HG03442 (cell line): ENCODE data around the gene TRAPPC5.

Source experiments
- ATAC-seq: cut with Tn5 transposase; IDR thresholded peaks from one replicate; pipeline ENCODE4 v1.9.1; 2021; ENCODE audit warnings: mild to moderate bottlenecking, moderate library complexity; ENCODE audit not compliant: unreplicated experiment

Gene TRAPPC5

DNA sequence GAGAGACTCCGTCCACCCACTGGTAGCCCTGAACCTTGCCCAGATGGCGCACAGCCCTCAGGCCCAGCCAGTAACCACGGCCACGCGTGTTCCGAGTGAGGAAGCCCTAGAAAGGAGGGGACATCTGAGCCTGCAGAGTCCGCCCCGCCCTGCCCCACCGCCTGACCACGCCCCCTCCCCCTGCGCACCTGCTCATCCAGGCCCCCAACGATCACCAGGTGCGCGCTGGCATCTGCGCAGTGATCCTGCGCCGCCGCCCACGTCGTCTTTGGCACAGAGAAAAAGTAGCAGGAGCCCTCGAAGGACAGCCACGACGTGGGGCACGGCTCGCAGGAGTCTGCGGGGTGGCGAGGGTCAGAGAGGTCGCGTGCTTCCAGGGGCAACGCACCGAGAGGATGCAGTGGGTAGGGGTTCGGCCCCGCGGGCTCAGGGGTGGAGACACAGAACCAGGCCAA lies 49.2 kb downstream of the TRAPPC5 start:
- ATAC-seq = no peak

DNA sequence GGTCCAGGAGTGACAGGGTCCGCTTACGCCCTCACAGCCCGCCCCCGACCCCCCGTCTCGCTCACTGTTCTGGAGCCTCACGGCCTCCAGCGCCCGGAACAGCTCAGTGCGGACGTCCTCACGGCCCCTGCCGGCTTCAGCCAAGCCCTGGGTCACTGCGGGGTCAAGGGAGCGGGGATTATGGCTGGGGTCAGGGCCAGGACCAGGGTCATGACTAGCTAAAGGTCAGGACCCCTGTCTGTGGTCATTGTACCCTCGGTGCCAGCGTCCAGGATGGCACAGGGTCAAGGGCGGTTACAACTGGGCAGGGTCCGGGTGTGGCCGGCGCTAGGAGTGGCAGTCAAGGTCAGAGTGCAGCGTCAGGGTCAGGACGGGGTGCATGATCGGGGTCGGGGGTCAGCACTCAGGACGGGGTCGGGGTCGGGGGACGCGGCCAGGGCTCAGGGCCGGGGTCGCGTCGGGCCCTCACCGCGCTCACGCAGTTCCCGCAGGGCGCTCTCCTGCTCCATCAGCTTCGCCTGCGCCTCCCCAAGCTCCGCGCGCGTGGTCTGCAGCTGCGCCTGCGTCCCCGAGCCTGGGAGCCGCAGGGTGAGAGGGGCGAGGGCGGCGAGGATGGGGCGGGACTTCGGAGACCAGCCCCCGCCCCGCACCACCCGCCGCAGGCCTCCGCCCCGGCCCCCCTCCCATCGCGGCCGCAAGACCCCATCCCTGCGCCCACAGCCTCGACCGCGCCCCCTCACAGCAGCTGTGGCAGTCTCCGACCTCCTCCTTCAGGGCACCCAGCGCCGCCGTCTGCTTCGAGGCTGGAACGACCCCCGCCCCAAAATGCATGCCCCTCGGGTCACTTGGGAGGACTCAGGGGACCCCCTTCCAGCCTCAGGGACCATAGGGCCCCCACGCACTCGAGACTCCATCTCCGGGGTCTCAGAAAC lies 49.9 kb downstream of the TRAPPC5 start:
- ATAC-seq = no peak

DNA sequence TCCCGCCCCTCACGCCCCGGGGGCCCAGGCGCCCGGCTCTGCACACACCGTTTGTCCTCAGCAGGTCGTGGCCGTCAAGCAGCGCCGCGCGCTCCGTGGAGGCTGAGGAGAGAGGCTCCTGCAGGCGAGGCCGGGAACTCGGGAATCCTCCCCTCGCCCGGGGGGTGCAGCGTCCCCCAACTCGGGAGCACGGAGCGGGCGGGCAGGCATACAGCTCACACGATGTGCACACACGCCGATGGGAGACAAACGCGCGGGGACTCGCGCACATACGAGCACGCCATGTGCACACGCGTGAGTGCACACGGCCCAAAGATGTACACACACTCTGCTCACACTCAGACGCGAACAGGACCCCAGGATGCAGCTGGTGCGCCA lies 50.6 kb downstream of the TRAPPC5 start:
- ATAC-seq = no peak

DNA sequence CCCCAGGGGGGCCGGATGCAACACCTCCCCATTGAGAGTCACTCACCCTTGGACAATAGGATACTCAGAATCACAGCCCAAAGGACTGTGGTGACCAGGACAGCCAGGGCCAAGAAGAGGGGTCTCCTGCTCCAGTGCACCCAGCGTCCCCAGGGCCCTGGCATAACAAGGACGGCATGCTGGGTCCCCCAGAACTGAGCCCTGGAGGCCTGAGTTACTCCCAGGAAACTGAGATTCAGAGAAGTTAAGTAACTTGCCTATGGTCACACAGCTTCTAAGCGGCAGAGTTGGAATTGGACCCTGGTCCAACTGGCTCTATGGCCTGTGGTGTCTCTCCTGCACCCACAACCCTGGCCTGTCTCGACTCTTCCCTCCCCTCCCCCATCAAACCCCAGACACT lies 51.0 kb downstream of the TRAPPC5 start:
- ATAC-seq = no peak

DNA sequence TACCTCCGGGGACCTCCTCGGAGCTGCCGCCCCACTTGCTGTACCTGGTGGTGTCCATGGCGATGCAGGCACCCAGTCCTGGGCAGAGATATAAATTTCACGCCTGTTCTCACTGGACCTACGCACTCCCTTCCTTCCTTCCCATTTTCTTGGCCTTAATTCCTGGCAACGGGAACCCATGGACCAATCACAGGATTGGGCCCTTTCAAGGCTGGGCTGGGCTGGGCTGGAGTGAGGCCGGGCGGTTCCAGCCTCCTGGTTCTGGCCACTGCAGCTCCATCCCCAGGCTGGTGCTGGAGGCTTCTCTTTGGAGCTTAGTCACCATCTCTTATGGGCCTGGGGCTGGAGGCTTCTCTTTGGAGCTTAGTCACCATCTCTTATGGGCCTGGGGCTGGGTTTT lies 51.4 kb downstream of the TRAPPC5 start, which contains the start of gene CLEC4G:
Gene CLEC4G, minus strand, starts transcription at position 66 of the 400 bp plus-strand sequence. Its CDS starts 8 bp downstream, at position 58.
- no peak for ATAC-seq

DNA sequence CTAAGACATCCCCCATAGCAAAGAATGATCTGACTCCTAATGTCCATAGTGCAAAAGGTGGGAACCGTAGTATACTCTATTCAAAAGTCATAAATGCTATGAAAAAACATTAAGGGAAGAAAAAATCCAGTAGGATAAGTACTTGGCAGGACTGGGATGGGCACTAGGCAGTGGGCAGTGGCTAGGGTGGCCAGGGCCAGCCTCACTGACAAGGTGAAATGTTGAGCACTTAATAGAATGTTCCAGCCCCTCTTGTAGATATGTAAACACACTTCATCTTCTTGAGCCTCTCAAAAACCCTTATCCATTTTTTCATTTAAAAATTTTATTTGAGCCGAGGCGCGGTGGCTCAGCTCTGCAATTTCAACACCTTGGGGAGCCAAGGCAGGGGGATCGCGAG lies 52.7 kb downstream of the TRAPPC5 start:
- no peak for ATAC-seq

DNA sequence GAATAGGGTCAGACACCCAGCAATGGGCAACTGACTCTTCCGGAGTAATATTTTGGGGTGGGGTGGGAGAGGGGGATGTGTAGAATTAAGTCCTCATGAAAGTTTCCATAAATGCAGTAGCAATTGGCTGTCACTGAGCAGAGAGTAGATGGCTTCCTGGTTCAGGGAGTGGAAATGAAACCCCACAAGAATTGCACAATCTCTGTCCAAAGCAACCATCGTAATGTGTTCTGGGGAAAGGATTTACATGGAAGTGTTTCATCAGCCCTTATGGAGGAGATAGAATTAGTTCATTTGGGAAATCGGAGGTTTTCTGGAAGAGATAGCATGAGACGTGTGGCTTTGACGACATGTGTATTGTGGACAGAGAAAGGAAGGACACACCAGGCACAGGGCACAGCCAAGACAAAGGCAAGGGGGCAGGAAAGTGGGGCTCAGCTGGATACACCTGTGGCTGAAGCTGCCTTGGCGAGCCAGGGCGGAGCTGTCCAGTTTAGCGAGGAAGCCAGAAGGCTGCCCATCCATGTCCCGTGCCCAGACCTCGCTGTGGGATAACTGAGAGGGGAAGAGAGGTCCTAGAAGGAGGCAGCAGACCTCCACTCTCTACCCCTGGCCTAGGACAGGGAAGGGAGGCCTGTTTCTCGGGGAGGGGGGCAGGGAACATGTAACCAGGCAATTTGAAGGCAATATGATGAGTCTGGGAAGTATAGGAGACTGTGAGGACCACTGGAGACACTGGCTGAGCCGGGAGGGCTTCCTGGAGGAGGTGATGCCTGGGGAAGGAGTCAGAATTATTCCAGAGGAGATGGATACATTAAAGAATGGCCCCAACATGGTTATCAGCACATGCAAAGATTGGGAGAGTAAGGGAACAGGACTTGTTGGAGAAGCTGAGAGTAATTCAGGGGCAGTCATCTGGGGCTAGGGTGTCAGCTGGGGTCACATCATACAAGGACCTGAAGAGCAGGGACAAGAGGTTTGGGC lies 53.9 kb downstream of the TRAPPC5 start:
- ATAC-seq = no peak

DNA sequence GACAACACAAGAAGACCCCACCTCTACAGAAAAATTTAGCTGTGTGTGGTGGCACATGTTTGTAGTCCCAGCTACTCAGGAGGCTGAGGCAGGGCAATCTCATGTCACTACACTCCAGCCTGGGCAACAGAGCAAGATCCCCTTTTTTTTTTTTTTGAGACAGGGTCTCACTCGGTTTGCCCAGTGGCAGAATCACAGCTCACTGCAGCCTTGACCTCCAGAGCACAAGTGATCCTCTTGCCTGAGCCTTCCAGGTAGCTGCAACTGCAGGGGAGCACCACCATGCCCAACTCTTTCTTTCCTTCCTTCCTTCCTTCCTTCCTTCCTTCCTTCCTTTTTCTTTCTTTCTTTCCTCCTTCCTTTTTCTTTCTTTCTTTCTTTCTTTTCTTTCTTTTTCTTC lies 55.5 kb downstream of the TRAPPC5 start:
- no peak for ATAC-seq

DNA sequence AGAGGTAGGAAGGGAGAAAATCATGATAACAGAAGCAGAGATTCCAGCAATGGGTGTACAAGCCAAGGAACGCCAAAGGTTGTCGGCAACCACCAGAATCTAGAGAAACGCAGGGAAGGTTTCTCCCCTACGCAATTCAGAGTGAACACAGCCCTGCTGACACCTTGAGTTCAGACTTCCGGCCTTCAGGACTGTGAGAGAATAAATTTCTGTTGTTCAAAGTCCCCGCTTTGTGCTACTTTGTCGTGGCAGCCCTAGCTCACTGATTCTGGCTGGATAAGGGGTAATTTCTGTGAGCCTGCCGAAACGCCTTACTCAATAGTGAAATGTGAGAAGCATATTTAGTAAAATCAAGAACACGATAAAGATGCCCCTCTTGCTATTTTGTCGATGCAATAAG lies 56.6 kb downstream of the TRAPPC5 start:
- no peak for ATAC-seq
